Germinal center (tissue), 1 donor: ENCODE results near the gene SNED1.

Source experiments
- DNase-seq: peaks from one replicate; pipeline ENCODE4 v3.0.0; 2012; ENCODE audit warnings: mixed read lengths, low spot score

The SNED1 gene

GRCh38 chr2:240992572-240993291 is 5.7 kb upstream of the SNED1 start:
- DNase-seq = no peak

- no peak for DNase-seq
Measured at GRCh38 chr2:240993446-240994170, 4.8 kb upstream of the SNED1 start.

DNA sequence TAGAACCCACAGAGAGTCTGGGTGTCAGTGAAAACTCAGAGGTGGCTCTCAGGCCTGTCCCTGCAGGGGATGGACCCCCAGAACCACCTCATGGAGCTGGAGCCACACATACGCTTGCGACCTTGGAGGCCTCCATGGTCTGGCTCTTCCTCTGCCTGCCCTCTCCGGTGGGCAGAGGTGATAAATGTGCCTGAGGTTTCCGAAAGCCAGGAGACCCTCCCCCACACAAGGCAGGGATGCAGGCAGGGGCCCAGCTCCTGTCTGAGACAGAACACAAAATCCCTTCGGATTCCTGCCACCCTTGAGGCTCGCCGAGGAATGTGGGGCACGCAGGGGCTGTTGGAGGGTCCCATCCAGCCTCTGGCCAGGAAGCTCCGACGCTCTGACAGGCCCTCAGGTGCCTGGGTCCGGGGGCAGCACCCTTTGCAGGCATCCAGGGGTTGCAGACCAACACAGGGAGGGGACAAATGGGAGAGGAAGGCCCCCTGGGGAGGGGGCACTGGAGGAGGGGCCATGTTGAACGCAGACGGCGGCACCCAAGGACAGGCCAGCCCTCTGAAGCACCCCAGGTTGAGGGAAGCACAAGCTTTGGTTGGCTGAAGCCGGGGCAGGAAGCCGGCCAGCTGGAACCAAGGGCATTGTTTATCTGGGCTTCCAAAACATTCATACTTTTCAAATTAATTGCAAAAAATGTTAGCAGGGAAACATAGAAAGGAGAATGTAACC is 4.1 kb upstream of the SNED1 start:
- no peak for DNase-seq

- no peak for DNase-seq
Measured at GRCh38 chr2:240995041-240996021, 3.1 kb upstream of the SNED1 start.

DNA sequence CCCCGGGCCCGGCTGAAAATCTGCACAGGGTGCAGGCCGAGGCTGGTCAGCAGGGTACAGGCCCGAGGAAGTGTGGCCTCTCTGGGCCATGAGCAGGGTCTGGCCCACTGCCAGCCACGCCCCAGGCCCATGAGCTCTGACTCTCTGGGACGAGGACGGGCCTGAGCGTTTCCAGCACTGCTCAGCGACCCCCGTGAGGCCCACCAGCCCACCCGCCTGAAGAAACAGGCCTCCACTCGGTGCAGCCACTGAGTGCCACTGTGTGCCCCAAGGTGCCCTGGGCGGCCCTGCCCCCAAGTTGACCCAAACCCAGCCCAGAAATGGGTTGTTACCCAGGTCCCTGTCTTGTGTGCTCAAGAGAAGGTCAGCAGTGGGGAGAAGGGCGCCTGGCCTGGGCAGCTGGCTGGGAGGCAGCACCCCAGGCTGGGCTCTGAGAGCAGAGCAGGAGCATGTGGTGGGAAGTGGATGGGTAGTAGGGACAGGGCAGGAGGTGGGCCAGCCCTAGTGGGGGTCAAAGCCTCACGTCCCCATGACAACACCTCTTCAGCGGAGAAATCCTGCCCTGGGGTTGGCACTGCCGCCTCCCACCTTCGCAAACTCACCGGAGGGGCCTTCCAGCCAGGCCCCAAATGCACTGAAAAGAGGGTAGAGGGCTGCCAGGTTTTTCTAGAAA is 2.1 kb upstream of the SNED1 start:
- no peak for DNase-seq

DNA sequence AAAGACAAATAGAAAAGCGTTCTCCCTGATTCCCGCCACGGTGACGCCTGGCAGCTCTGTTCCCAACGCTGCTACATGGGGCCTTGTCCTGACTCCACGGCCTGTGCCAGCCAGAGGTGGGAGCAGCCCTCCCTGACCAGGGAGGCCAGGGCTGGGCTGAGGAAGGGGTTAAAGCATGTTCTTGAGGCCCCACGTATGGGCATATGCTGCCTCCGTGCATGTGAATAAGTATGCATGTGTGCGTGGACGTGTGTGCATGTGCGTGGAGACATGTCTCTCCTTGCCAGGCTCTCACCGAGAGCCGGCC is 1.6 kb upstream of the SNED1 start:
- no peak for DNase-seq

- no peak for DNase-seq
Measured at GRCh38 chr2:240997141-240997855, 1.1 kb upstream of the SNED1 start.

DNA sequence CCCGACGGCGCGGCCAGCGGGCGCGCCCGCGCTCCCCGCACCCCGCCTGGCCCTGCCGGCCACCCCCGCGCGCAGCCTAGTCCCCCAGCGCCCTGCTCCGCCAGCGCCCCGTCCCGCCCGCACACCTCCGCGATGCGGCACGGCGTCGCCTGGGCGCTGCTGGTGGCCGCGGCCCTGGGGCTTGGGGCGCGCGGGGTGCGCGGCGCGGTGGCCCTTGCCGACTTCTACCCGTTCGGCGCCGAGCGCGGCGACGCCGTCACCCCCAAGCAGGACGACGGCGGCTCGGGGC is 232 bp downstream of the SNED1 start:
- no peak for DNase-seq

GRCh38 chr2:240998995-240999791 is 775 bp downstream of the SNED1 start:
- DNase-seq = no peak

GRCh38 chr2:240999873-241000541 is 1.6 kb downstream of the SNED1 start:
- DNase-seq = no peak

DNA sequence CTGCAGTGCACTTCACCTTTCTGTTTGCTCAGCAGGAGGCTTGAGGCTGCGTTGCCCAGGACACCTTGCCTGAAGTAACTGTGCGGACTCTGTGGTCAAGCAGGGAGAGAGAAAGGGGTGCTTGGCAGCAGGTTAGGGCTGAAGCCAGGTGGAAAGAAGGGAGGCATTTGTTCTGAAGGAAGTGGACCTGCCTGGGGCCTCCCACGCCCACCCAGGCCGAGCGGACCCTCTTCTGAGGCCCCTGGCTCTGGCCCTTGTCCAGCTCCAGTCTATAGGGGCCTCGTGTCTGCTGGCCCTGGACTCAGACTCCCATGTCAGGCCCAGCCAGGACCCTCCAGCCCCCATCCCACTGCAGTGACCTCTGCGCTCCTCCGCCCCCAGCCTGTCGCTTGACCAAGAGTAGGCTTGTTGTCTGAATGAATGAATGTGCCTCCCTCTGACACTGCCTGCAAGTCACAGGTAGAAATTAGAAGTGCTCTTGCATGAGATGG is 2.5 kb downstream of the SNED1 start:
- DNase-seq = no peak

GRCh38 chr2:241001413-241002274 is 3.2 kb downstream of the SNED1 start:
- no peak for DNase-seq

DNA sequence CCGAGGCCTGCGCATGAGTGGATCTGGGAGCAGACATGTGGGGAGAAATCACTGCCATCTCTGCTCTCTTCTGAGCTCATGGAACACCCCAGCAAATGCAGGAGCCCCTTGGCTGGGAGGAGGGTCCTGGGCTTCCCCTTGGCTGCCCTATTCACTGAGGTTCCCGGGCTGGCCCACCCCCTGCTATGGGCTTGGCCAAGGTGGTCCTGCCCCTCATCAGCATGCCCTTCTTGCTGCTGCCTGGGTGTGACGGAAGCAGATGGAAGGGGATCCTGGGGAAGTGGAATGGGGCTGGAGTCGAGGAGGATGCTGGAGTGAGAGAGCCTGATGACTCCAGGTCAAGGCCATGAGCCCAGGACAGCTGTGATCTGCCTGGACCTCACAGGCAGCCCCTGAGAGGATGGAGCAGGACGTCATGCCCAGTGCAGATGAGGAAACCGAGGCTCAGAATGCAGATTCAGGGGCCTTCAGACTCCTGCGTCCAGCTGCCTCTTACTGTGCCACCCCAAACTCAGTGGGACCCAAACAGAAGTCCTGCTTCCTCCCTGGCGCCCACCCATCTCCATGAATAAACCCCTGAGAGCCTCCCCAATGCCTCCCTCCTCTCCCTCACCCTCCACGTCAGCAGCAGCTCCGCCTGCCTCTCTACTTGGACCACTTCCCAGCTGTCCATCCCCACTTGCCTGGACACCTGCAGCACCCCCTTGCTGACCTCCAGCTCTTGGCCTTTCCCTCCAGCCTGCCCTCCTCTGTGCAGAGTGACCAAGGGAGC is 4.0 kb downstream of the SNED1 start:
- DNase-seq = no peak

GRCh38 chr2:241003047-241003360 is 4.6 kb downstream of the SNED1 start:
- no peak for DNase-seq

DNA sequence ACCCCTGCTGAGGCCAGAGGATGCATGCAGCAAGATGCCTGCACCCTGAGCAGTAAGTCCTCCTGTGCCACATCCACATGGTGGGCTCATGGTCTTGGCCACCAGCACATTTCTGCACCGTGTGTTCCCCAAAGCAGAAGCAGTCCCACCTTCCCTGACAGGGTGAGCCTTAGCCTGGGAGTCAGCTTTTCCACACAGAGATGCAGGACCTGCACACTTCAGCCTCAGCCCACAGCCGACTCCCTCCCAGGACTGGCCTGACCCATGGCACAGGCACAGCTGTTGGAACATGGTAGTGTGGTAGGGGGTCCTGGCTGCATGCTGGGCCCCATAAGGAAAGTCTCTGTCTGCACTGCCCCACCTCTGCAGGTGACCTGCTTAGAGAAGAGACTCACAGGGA is 5.0 kb downstream of the SNED1 start:
- DNase-seq = no peak

- no peak for DNase-seq
Measured at GRCh38 chr2:241003830-241004564, 5.6 kb downstream of the SNED1 start.

DNA sequence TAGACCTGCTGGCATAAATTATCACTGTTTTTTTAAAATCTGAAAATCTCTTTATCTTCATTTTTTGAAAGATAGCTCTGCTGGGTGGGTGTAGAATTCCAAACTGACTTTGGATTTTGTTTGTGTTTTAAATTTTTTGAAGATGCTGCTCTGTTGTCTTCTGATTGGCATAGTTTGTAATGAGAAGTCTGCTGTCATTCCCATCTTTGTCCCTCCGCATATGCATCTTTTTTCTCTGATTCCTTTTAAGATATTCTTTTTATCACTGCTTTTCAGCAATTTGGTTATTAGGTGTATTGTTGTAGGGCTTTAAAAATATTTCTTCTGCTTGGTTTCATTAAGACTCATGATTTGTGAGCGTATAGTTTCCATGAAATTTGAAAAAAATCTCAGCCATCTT is 7.2 kb downstream of the SNED1 start:
- no peak for DNase-seq
